Heart left ventricle (tissue), 16 donors: ENCODE results near the gene MXRA8. TPM values are rescaled to one million over a fixed set of nuclear protein-coding genes. Genes with fewer than 3 reads are reported as not detected.
A peak's percentile ranks its signal among the peaks of the same experiment; 100 is the strongest.

Source experiments
- ATAC-seq, 4 donors: fragments of 200-7000 bp; cut with Tn5 transposase; one replicate each; pipeline ENCODE4 v1.9.1; 2020 to 2022; ENCODE audit warnings: moderate library complexity in 4 of 4, mild to moderate bottlenecking in 3 of 4, moderate number of reproducible peaks in 1 of 4
- DNase-seq, 5 donors: peaks; one replicate each; pipeline ENCODE4 v3.0.0-alpha.2; 2020
- H3K27ac ChIP-seq, 12 donors: fragments of 200-600 bp; sonication (generic) in 4 of 12; one replicate each; pipeline versions ENCODE4 v1.5.0 to v1.8.0; 2016 to 2022; ENCODE audit warnings: mild to moderate bottlenecking in 2 of 12
- H3K27me3 ChIP-seq, 9 donors: fragments of 200-600 bp; sonication (generic) in 2 of 9; one replicate each; pipeline versions ENCODE4 v1.5.1 to v1.8.0; 2016 to 2022; ENCODE audit warnings: mild to moderate bottlenecking in 3 of 9
- H3K36me3 ChIP-seq, 9 donors: fragments of 200-600 bp; sonication (generic) in 2 of 9; one replicate each; pipeline versions ENCODE4 v1.5.0 to v1.8.0; 2018 to 2022; ENCODE audit warnings: mild to moderate bottlenecking in 2 of 9
- H3K4me1 ChIP-seq, 12 donors: fragments of 200-600 bp; sonication (generic) in 4 of 12; one replicate each; pipeline versions ENCODE4 v1.5.0 to v1.8.0; 2016 to 2022; ENCODE audit warnings: mild to moderate bottlenecking in 3 of 12
- H3K4me3 ChIP-seq, 12 donors: fragments of 200-600 bp; sonication (generic) in 4 of 12; one replicate each; pipeline versions ENCODE4 v1.5.0 to v1.8.0; 2017 to 2022; ENCODE audit warnings: mild to moderate bottlenecking in 9 of 12, moderate library complexity in 4 of 12
- H3K9me3 ChIP-seq, 12 donors: fragments of 200-600 bp; sonication (generic) in 4 of 12; one replicate each; pipeline versions ENCODE4 v1.5.0 to v1.8.0; 2016 to 2022; ENCODE audit warnings: mild to moderate bottlenecking in 1 of 12
- CTCF ChIP-seq, 12 donors: fragments of 200-600 bp; sonication (generic) in 4 of 12; IDR thresholded peaks; one replicate each; pipeline versions ENCODE4 v1.5.0 to v1.8.0; 2018 to 2022; ENCODE audit warnings: antibody characterized with exemption in 12 of 12, mild to moderate bottlenecking in 5 of 12
- POLR2A ChIP-seq, 2 donors: fragments of 450-650 bp; IDR thresholded peaks; one replicate each; pipeline ENCODE4 v1.6.1; 2017; ENCODE audit warnings: antibody characterized with exemption in 2 of 2, mild to moderate bottlenecking in 2 of 2, moderate library complexity in 2 of 2
- WGBS, 4 donors: extraction: QIAGEN DNeasy Blood & Tissue Kit in 2 of 4; methylation state at CpG; one replicate each; pipeline versions ENCODE4 v1.1.5 to v1.1.7; 2013 to 2018; 5-methylcytosine and 5-hydroxymethylcytosine counted together
- intact Hi-C, 10 donors: fragments of 100-400 bp; cut with DNase I; formaldehyde crosslinking; loops; one replicate each; pipeline versions ENCODE4 v1.11.1 to v1.14.2; 2022
- polyA plus RNA-seq, 2 donors: library from polyadenylated mRNA; stranded (reverse); fragments of 200-250 nt; gene quantifications; one replicate each; pipeline ENCODE4 v1.2.3, GENCODE V29; 2013
- total RNA-seq, 9 donors: library from RNA; depleted of rRNA in 2 of 9; stranded (reverse); fragments of >200 nt in 2 of 9; fragmentation: NEBNext Ultra II Directional in 3 of 9; extraction: Animal tissue kit (Norgen Biotek cat#: 25700) in 3 of 9; gene quantifications; one replicate each; pipeline versions ENCODE4 v1.1.0 to v1.2.4, GENCODE V29; 2016 to 2023
- donor health status: ischemic (EF 13 %, LVEDD 7.1; RV severe dilation, severe dysfunction).
- donor health status: healthy with polysubstance abuse.
- donor health status: DM: no; HTN: yes; CAD: no.
- donor health status: DM: no; HTN: no; CAD: no.
- donor health status: ischemic (EF 25% LVEDD 6.9; RV normal size, moderate dysfunction).
- donor health status: ischemic (EF 25% LVEDD 5.7; RV mildly dilated, moderate dysfunction).
- donor health status: healthy.
- donor health status: DM: yes; HTN: yes; CAD: no.
- donor health status: ischemic (EF 35%, LVEDD 5.7; RV mildly dilated, moderate dysfunction).
- donor health status: nonischemic (EF 11% LVEDD 7.7; RV severe dilation, severe dysfunction).
- donor health status: DM: yes; HTN: yes; CAD: no.
- donor health status: PGD.
- donor health status: ischemic (EF 29% LVEDD 5.4; RV normal size, mild dysfunction).
- donor health status: nonischemic (EF 23%, LVEDD 6.1; RV moderate dilation, normal function).

Gene MXRA8
- total and polyA plus RNA-seq, 11 donors: 10.5 to 49.3 (median 19.5) TPM

GRCh38 chr1:1314678-1315335 lies 43.5 kb downstream of the MXRA8 start:
- Histone ChIP-seq H3K27ac (peak overlapping the region in 1 of 12 donors; percentile 49), H3K27me3 (no peaks in the 10 kb centered on the region), H3K9me3 (no peaks in the 10 kb centered on the region), H3K36me3 (peaks cover 0 to 88% (median 73%) of the 10 kb centered on the region in 9 donors), H3K4me1 (peaks cover 0 to 23% (median 11%) of the 10 kb centered on the region in 12 donors), H3K4me3 (no peak overlapping the region)
- TF ChIP-seq CTCF (IDR thresholded peaks at IDR 0.05): no peak
- TF ChIP-seq POLR2A (IDR thresholded peaks at IDR 0.05): no peak
- ATAC-seq (no peak), DNase-seq (no peak)
- 88 to 92% (median 90%) methylated on average over 22 to 23 of the region's 23 CpGs for WGBS, 4 donors
- intact Hi-C loops: no loop called here

- Histone ChIP-seq H3K9me3 (no peaks in the 10 kb centered on the region), H3K4me1 (peaks cover 0 to 29% (median 15%) of the 10 kb centered on the region in 12 donors), H3K27ac (no peak overlapping the region), H3K27me3 (no peaks in the 10 kb centered on the region), H3K36me3 (peaks cover 0 to 84% (median 70%) of the 10 kb centered on the region in 9 donors), H3K4me3 (no peak overlapping the region)
- no peak for DNase-seq
- no peak for TF ChIP-seq CTCF (IDR thresholded peaks at IDR 0.05)
- TF ChIP-seq POLR2A (IDR thresholded peaks at IDR 0.05): no peak
- intact Hi-C loops: no loop called here
- 93 to 95% (median 94%) methylated on average over 15 of the region's 15 CpGs for WGBS, 4 donors
- ATAC-seq: no peak
Measured at GRCh38 chr1:1314237-1314586, 44.1 kb downstream of the MXRA8 start.

- H3K27ac ChIP-seq: no peak overlapping the region
- H3K36me3 ChIP-seq: peaks cover 0 to 78% (median 64%) of the 10 kb centered on the region in 9 donors
- intact Hi-C loops: no loop called here
- TF ChIP-seq CTCF (IDR thresholded peaks at IDR 0.05) (no peak), POLR2A (IDR thresholded peaks at IDR 0.05) (no peak)
- no peak for DNase-seq
- H3K9me3 ChIP-seq: no peaks in the 10 kb centered on the region
- H3K4me3 ChIP-seq: no peak overlapping the region
- H3K27me3 ChIP-seq: no peaks in the 10 kb centered on the region
- peaks cover 0 to 31% (median 18%) of the 10 kb centered on the region in 12 donors for H3K4me1 ChIP-seq
- 87 to 93% (median 89%) methylated on average over 24 to 37 of the region's 37 CpGs for WGBS, 4 donors
- ATAC-seq: no peak
Measured at GRCh38 chr1:1313500-1314236, 44.7 kb downstream of the MXRA8 start.
